Uterus (tissue), 4 donors: ENCODE results near the gene ARHGEF7. TPM values are rescaled to one million over a fixed set of nuclear protein-coding genes. Genes with fewer than 3 reads are reported as not detected.

Experiments used
- DNase-seq, 2 donors: peaks; one replicate each; pipeline ENCODE4 v3.0.0-alpha.2; 2019 to 2020
- H3K27ac ChIP-seq, 2 donors: fragments of 200-600 bp; sonication (generic); 1 replicate in 1 of 2; 2 replicates in 1 of 2; pipeline ENCODE4 v1.5.1; 2016 to 2018
- H3K27me3 ChIP-seq, 2 donors: fragments of 200-600 bp; sonication (generic); one replicate each; pipeline ENCODE4 v1.5.1; 2018 to 2019; ENCODE audit warnings: control low read depth in 1 of 2
- H3K36me3 ChIP-seq, 2 donors: fragments of 200-600 bp; sonication (generic); one replicate each; pipeline ENCODE4 v1.5.1; 2019; ENCODE audit warnings: control low read depth in 1 of 2
- H3K4me1 ChIP-seq, 2 donors: fragments of 200-600 bp; sonication (generic); one replicate each; pipeline ENCODE4 v1.5.1; 2018 to 2019; ENCODE audit warnings: control low read depth in 1 of 2
- H3K4me3 ChIP-seq, 2 donors: fragments of 200-600 bp; sonication (generic); 1 replicate in 1 of 2; 2 replicates in 1 of 2; pipeline ENCODE4 v1.5.1; 2018 to 2019; ENCODE audit warnings: mild to moderate bottlenecking in 1 of 2
- H3K9me3 ChIP-seq, 2 donors: fragments of 200-600 bp; sonication (generic); one replicate each; pipeline ENCODE4 v1.5.1; 2019; ENCODE audit warnings: control low read depth in 1 of 2
- CTCF ChIP-seq, 4 experiments: fragments of 200-600 bp in 2 of 4; fragments of 450-650 bp in 2 of 4; sonication (generic) in 2 of 4; IDR thresholded peaks; one replicate each; pipeline ENCODE4 v1.5.1; 2016 to 2019; ENCODE audit warnings: antibody characterized with exemption in 4 of 4, mild to moderate bottlenecking in 2 of 4, moderate library complexity in 1 of 4
- POLR2A ChIP-seq, 2 donors: fragments of 450-650 bp; IDR thresholded peaks; one replicate each; pipeline ENCODE4 v1.6.1; 2016; ENCODE audit warnings: antibody characterized with exemption in 2 of 2, mild to moderate bottlenecking in 1 of 2, moderate library complexity in 1 of 2
- intact Hi-C: fragments of 100-400 bp; cut with DNase I; formaldehyde crosslinking; loops from one replicate; pipeline ENCODE4 v1.15.1; 2023; ENCODE audit warnings: low total_unique reads
- total RNA-seq, 4 donors: library from RNA; depleted of rRNA in 3 of 4; stranded (reverse); fragments of >200 nt in 3 of 4; gene quantifications; one replicate each; pipeline versions ENCODE4 v1.1.0 to v1.2.4, GENCODE V29; 2014 to 2023
- donor health status: DM: yes; HTN: yes; CAD: no.

The ARHGEF7 gene
- total RNA-seq, 4 donors from 2014 or later = 42.6 to 152 (median 127) TPM

GRCh38 chr13:111335298-111335697, 220.2 kb downstream of the ARHGEF7 start:
- Histone ChIP-seq H3K27me3 (no peaks in the 10 kb centered on the region), H3K4me3 (no peak overlapping the region), H3K36me3 (no peaks in the 10 kb centered on the region), H3K4me1 (no peaks in the 10 kb centered on the region), H3K9me3 (no peaks in the 10 kb centered on the region), H3K27ac (no peak overlapping the region)
- intact Hi-C loops = no loop called here
- TF ChIP-seq CTCF (IDR thresholded peaks at IDR 0.05) = no peak
- TF ChIP-seq POLR2A (IDR thresholded peaks at IDR 0.05) = no peak
- DNase-seq = no peak

- no peaks in the 10 kb centered on the region for H3K27me3 ChIP-seq
- no peaks in the 10 kb centered on the region for H3K4me1 ChIP-seq
- no peak for DNase-seq
- no peaks in the 10 kb centered on the region for H3K9me3 ChIP-seq
- TF ChIP-seq CTCF (IDR thresholded peaks at IDR 0.05) (no peak), POLR2A (IDR thresholded peaks at IDR 0.05) (no peak)
- no peak overlapping the region for H3K4me3 ChIP-seq
- intact Hi-C loops = no loop called here
- no peak overlapping the region for H3K27ac ChIP-seq
- H3K36me3 ChIP-seq = no peaks in the 10 kb centered on the region
Observed at GRCh38 chr13:111336666-111337065, 221.6 kb downstream of the ARHGEF7 start.

- Histone ChIP-seq H3K4me3 (no peak overlapping the region), H3K27me3 (no peaks in the 10 kb centered on the region), H3K4me1 (no peaks in the 10 kb centered on the region), H3K9me3 (no peaks in the 10 kb centered on the region), H3K27ac (no peak overlapping the region), H3K36me3 (no peaks in the 10 kb centered on the region)
- DNase-seq = no peak
- intact Hi-C loops = no loop called here
- no peak for TF ChIP-seq CTCF (IDR thresholded peaks at IDR 0.05)
- no peak for TF ChIP-seq POLR2A (IDR thresholded peaks at IDR 0.05)
Observed at GRCh38 chr13:111337206-111337605, 222.1 kb downstream of the ARHGEF7 start.

GRCh38 chr13:111337741-111338140, 222.6 kb downstream of the ARHGEF7 start:
- Histone ChIP-seq H3K4me3 (no peak overlapping the region), H3K27ac (no peak overlapping the region), H3K36me3 (no peaks in the 10 kb centered on the region), H3K27me3 (no peaks in the 10 kb centered on the region), H3K9me3 (no peaks in the 10 kb centered on the region), H3K4me1 (no peaks in the 10 kb centered on the region)
- TF ChIP-seq CTCF (IDR thresholded peaks at IDR 0.05) = no peak
- TF ChIP-seq POLR2A (IDR thresholded peaks at IDR 0.05) = no peak
- intact Hi-C loops = no loop called here
- no peak for DNase-seq

GRCh38 chr13:111338841-111339240, 223.7 kb downstream of the ARHGEF7 start:
- Histone ChIP-seq H3K4me3 (no peak overlapping the region), H3K36me3 (no peaks in the 10 kb centered on the region), H3K27me3 (no peaks in the 10 kb centered on the region), H3K9me3 (no peaks in the 10 kb centered on the region), H3K4me1 (no peaks in the 10 kb centered on the region), H3K27ac (no peak overlapping the region)
- TF ChIP-seq POLR2A (IDR thresholded peaks at IDR 0.05) = no peak
- no peak for TF ChIP-seq CTCF (IDR thresholded peaks at IDR 0.05)
- DNase-seq = no peak
- intact Hi-C loops = no loop called here
